Osteocyte (in vitro differentiated cells): ENCODE measurements around the gene DNER. TPM values are rescaled to one million over a fixed set of nuclear protein-coding genes. Genes with fewer than 3 reads are reported as not detected.

Experiments
- DNase-seq: peaks from one replicate; pipeline ENCODE4 v3.0.0; 2021; ENCODE audit warnings: mixed read lengths; ENCODE audit not compliant: unreplicated experiment; ENCODE audit errors: extremely low spot score
- H3K27ac Mint-ChIP-seq: one replicate; pipeline ENCODE4 v1.8.0; 2021; ENCODE audit warnings: mild to moderate bottlenecking, mixed read lengths; ENCODE audit not compliant: unreplicated experiment
- H3K27me3 Mint-ChIP-seq: one replicate; pipeline ENCODE4 v1.8.0; 2021; ENCODE audit warnings: mixed read lengths; ENCODE audit not compliant: unreplicated experiment
- H3K36me3 Mint-ChIP-seq: one replicate; pipeline ENCODE4 v1.8.0; 2021; ENCODE audit warnings: mixed read lengths; ENCODE audit not compliant: unreplicated experiment
- H3K4me1 Mint-ChIP-seq: one replicate; pipeline ENCODE4 v1.8.0; 2021; ENCODE audit warnings: mixed read lengths; ENCODE audit not compliant: unreplicated experiment
- H3K4me3 Mint-ChIP-seq: one replicate; pipeline ENCODE4 v1.8.0; 2021; ENCODE audit warnings: mild to moderate bottlenecking, moderate library complexity, mixed read lengths; ENCODE audit not compliant: unreplicated experiment
- H3K9me3 Mint-ChIP-seq: one replicate; pipeline ENCODE4 v1.8.0; 2021; ENCODE audit warnings: mixed read lengths; ENCODE audit not compliant: unreplicated experiment
- CTCF ChIP-seq: fragments of 200-600 bp; sonication (generic); IDR thresholded peaks from 2 replicates; pipeline ENCODE4 v1.5.0; 2021; ENCODE audit warnings: antibody characterized with exemption, mild to moderate bottlenecking, moderate library complexity
- total RNA-seq: library from RNA; stranded (reverse); gene quantifications from 2 replicates; pipeline ENCODE4 v1.2.1, GENCODE V29; 2021

Gene DNER
- total RNA-seq, 1 donor from 2014 or later: 0.19 TPM

GRCh38 chr2:229490167-229490566, 224.2 kb downstream of the DNER start:
- Mint-ChIP-seq H3K4me1 (no peaks in the 10 kb centered on the region), H3K4me3 (no peak overlapping the region), H3K27me3 (no peaks in the 10 kb centered on the region), H3K9me3 (peaks cover 8% of the 10 kb centered on the region), H3K36me3 (no peaks in the 10 kb centered on the region), H3K27ac (no peak overlapping the region)
- TF ChIP-seq CTCF: no peak
- DNase-seq: no peak

- H3K4me1 Mint-ChIP-seq: no peaks in the 10 kb centered on the region
- TF ChIP-seq CTCF: no peak
Measured at GRCh38 chr2:229489016-229489415, 225.3 kb downstream of the DNER start.

GRCh38 chr2:229488232-229488631, 226.1 kb downstream of the DNER start:
- no peaks in the 10 kb centered on the region for H3K36me3 Mint-ChIP-seq
- TF ChIP-seq CTCF: no peak
- no peak overlapping the region for H3K27ac Mint-ChIP-seq
- peak; percentile 46 for DNase-seq
- no peaks in the 10 kb centered on the region for H3K4me1 Mint-ChIP-seq
- peaks cover 2% of the 10 kb centered on the region for H3K27me3 Mint-ChIP-seq
- H3K4me3 Mint-ChIP-seq: no peak overlapping the region
- H3K9me3 Mint-ChIP-seq: peaks cover 8% of the 10 kb centered on the region

More at GRCh38 chr2:229489016-229489415, 225.3 kb downstream of the DNER start:
- no peak overlapping the region for H3K27ac Mint-ChIP-seq
- H3K27me3 Mint-ChIP-seq: peaks cover 2% of the 10 kb centered on the region
- no peak for DNase-seq
- peaks cover 8% of the 10 kb centered on the region for H3K9me3 Mint-ChIP-seq
- no peaks in the 10 kb centered on the region for H3K36me3 Mint-ChIP-seq
- H3K4me3 Mint-ChIP-seq: no peak overlapping the region

GRCh38 chr2:229486673-229487072, 227.7 kb downstream of the DNER start:
- no peak for DNase-seq
- Mint-ChIP-seq H3K4me3 (no peak overlapping the region), H3K27ac (no peak overlapping the region), H3K36me3 (no peaks in the 10 kb centered on the region), H3K9me3 (peaks cover 8% of the 10 kb centered on the region), H3K4me1 (no peaks in the 10 kb centered on the region), H3K27me3 (peaks cover 2% of the 10 kb centered on the region)
- TF ChIP-seq CTCF: no peak

GRCh38 chr2:229485857-229486256, 228.5 kb downstream of the DNER start:
- Mint-ChIP-seq H3K36me3 (no peaks in the 10 kb centered on the region), H3K27me3 (peaks cover 2% of the 10 kb centered on the region), H3K27ac (no peak overlapping the region), H3K9me3 (peaks cover 8% of the 10 kb centered on the region), H3K4me3 (no peak overlapping the region), H3K4me1 (no peaks in the 10 kb centered on the region)
- no peak for DNase-seq
- TF ChIP-seq CTCF: no peak
